Right atrium auricular region (tissue), 2 donors: ENCODE measurements around the gene RPN1. TPM values are rescaled to one million over a fixed set of nuclear protein-coding genes. Genes with fewer than 3 reads are reported as not detected.

Experiments
- DNase-seq: peaks from one replicate; pipeline ENCODE4 v3.0.0-alpha.2; 2019; ENCODE audit warnings: low spot score
- H3K27ac ChIP-seq, 2 donors: fragments of 200-600 bp; sonication (generic); 1 replicate in 1 of 2; 2 replicates in 1 of 2; pipeline ENCODE4 v1.5.1; 2016 to 2019
- H3K27me3 ChIP-seq, 2 donors: fragments of 200-600 bp; sonication (generic); one replicate each; pipeline versions ENCODE4 v1.5.1 to v1.6.0; 2017 to 2019
- H3K36me3 ChIP-seq: fragments of 200-600 bp; sonication (generic); one replicate; pipeline ENCODE4 v1.5.1; 2016
- H3K4me1 ChIP-seq, 2 donors: fragments of 200-600 bp; sonication (generic); one replicate each; pipeline versions ENCODE4 v1.5.1 to v1.6.0; 2017 to 2019
- H3K4me3 ChIP-seq, 2 donors: fragments of 200-600 bp; sonication (generic); 1 replicate in 1 of 2; 2 replicates in 1 of 2; pipeline ENCODE4 v1.5.1; 2017 to 2019; ENCODE audit warnings: mild to moderate bottlenecking in 1 of 2, moderate library complexity in 1 of 2
- H3K9me3 ChIP-seq, 2 donors: fragments of 200-600 bp; sonication (generic); one replicate each; pipeline ENCODE4 v1.5.1; 2019
- total RNA-seq, 2 donors: library from RNA; depleted of rRNA; stranded (reverse); fragments of >200 nt; gene quantifications; one replicate each; pipeline ENCODE4 v1.1.0, GENCODE V29; 2016
- TF ChIP-seq, protein P1 (sequence below), 2 donors: fragments of 200-600 bp; sonication (generic); IDR thresholded peaks; one replicate each; pipeline ENCODE4 v1.5.1; 2019; ENCODE audit warnings: antibody characterized with exemption in 2 of 2

The RPN1 gene
- total RNA-seq, 2 donors from 2014 or later, result 168 to 189 TPM

DNA sequence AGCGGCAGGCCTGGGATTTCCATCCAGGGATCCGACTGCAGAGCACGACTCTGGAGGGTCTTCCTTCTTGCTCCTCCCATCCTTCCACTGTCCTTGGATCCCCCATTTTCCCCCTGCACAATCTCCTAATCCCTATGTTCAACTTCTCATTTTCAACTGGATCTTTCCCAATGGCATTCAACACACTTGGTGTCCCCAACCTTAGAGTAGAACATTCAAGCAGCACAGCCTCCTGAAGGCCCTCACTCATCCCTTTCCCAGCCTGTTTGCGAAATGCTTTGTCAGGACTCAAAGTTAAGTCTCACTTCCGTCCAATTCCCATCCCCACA is 32.3 kb downstream of the RPN1 start:
- H3K36me3 ChIP-seq, result peaks cover 40% of the 10 kb centered on the region
- TF ChIP-seq, protein P1, sequence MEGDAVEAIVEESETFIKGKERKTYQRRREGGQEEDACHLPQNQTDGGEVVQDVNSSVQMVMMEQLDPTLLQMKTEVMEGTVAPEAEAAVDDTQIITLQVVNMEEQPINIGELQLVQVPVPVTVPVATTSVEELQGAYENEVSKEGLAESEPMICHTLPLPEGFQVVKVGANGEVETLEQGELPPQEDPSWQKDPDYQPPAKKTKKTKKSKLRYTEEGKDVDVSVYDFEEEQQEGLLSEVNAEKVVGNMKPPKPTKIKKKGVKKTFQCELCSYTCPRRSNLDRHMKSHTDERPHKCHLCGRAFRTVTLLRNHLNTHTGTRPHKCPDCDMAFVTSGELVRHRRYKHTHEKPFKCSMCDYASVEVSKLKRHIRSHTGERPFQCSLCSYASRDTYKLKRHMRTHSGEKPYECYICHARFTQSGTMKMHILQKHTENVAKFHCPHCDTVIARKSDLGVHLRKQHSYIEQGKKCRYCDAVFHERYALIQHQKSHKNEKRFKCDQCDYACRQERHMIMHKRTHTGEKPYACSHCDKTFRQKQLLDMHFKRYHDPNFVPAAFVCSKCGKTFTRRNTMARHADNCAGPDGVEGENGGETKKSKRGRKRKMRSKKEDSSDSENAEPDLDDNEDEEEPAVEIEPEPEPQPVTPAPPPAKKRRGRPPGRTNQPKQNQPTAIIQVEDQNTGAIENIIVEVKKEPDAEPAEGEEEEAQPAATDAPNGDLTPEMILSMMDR (IDR thresholded peaks at IDR 0.05), result no peak
- no peak for DNase-seq
- H3K27ac ChIP-seq, result peak overlapping the region; percentile 86 to 92
- no peaks in the 10 kb centered on the region for H3K9me3 ChIP-seq
- H3K4me1 ChIP-seq, result peaks cover 0 to 33% of the 10 kb centered on the region in 2 donors
- no peaks in the 10 kb centered on the region for H3K27me3 ChIP-seq
- H3K4me3 ChIP-seq, result peak overlapping the region; percentile 72 to 79

GRCh38 chr3:128617557-128618397 is 32.8 kb downstream of the RPN1 start:
- Histone ChIP-seq H3K27ac (peak overlapping the region; percentile 86 to 92), H3K4me3 (peak overlapping the region; percentile 72 to 79), H3K9me3 (no peaks in the 10 kb centered on the region), H3K36me3 (peaks cover 34% of the 10 kb centered on the region), H3K27me3 (no peaks in the 10 kb centered on the region), H3K4me1 (peaks cover 0 to 28% of the 10 kb centered on the region in 2 donors)
- DNase-seq, result peak; percentile 97
- TF ChIP-seq, protein P1 (IDR thresholded peaks at IDR 0.05), result peak; percentile 91 to 96

DNA sequence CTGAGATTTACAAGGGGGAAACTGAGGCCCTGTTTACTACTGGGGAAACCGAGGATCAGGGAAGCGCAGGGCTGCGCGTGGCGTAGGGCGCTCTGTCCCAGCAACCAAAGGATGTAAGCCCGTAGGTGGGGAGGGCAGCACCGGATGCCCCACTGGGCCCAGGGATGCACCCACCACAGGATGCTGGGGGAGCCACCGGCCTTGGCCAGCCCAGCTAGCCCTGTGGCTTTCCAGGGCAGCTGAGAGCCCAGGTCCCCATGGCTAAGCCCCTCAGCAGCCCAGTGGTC is 33.4 kb downstream of the RPN1 start:
- H3K4me3 ChIP-seq, result peak overlapping the region; percentile 72 to 79
- TF ChIP-seq, protein P1 (IDR thresholded peaks at IDR 0.05), result no peak
- H3K27ac ChIP-seq, result peak overlapping the region; percentile 86 to 92
- H3K36me3 ChIP-seq, result peaks cover 31% of the 10 kb centered on the region
- no peaks in the 10 kb centered on the region for H3K27me3 ChIP-seq
- H3K9me3 ChIP-seq, result no peaks in the 10 kb centered on the region
- no peak for DNase-seq
- H3K4me1 ChIP-seq, result peaks cover 0 to 27% of the 10 kb centered on the region in 2 donors

- H3K9me3 ChIP-seq, result no peaks in the 10 kb centered on the region
- peak overlapping the region; percentile 86 to 92 for H3K27ac ChIP-seq
- peak overlapping the region in 1 of 2 donors; percentile 79 for H3K4me3 ChIP-seq
- no peaks in the 10 kb centered on the region for H3K27me3 ChIP-seq
- no peak for DNase-seq
- peaks cover 0 to 23% of the 10 kb centered on the region in 2 donors for H3K4me1 ChIP-seq
- H3K36me3 ChIP-seq, result peaks cover 26% of the 10 kb centered on the region
- TF ChIP-seq, protein P1 (IDR thresholded peaks at IDR 0.05), result no peak
Measured at GRCh38 chr3:128616516-128617269, 33.9 kb downstream of the RPN1 start.

GRCh38 chr3:128614076-128614475 is 36.5 kb downstream of the RPN1 start:
- H3K4me1 ChIP-seq, result peaks cover 0 to 18% of the 10 kb centered on the region in 2 donors
- no peak for DNase-seq
- H3K27ac ChIP-seq, result no peak overlapping the region

More at GRCh38 chr3:128614076-128614475, 36.5 kb downstream of the RPN1 start:
- Histone ChIP-seq H3K36me3 (peaks cover under 1% of the 10 kb centered on the region), H3K4me3 (no peak overlapping the region), H3K9me3 (no peaks in the 10 kb centered on the region), H3K27me3 (no peaks in the 10 kb centered on the region)
- TF ChIP-seq, protein P1 (IDR thresholded peaks at IDR 0.05), result no peak
